CD4-positive, alpha-beta T cell (primary cell): ENCODE measurements around the gene TRAPPC2. TPM values are rescaled to one million over a fixed set of nuclear protein-coding genes. Genes with fewer than 3 reads are reported as not detected.
"Not testable (repeated sequence)": the region's sequence is repeated elsewhere in the genome, so short reads cannot be mapped to it uniquely, and the experiment has no call there.

ENCODE experiments used
- ATAC-seq: fragments of 200-7000 bp; cut with Tn5 transposase; one replicate; pipeline ENCODE4 v1.10.0; 2022; ENCODE audit warnings: mild to moderate bottlenecking; ENCODE audit not compliant: poor library complexity
- CTCF ChIA-PET: fragments of 350-600 bp; sonication (Branson Sonifier 250); formaldehyde crosslinking; loops from one replicate; lab custom pipeline; 2021; ENCODE audit warnings: antibody characterized with exemption, inconsistent platforms; lab: Charles Lee
- POLR2A ChIA-PET: fragments of 350-600 bp; sonication (Branson Sonifier 250); formaldehyde crosslinking; loops from one replicate; lab custom pipeline; 2021; ENCODE audit warnings: antibody characterized with exemption, inconsistent platforms; lab: Charles Lee
- DNase-seq, 14 experiments: peaks; one replicate each; pipeline ENCODE4 v3.0.0-alpha.2; 2013 to 2020; ENCODE audit warnings: mixed read lengths in 2 of 14
- H3K27ac ChIP-seq, 2 donors: one replicate each; pipeline versions ENCODE4 v1.5.1 to v1.7.0; 2013; ENCODE audit warnings: low read length in 2 of 2, low read depth in 1 of 2, mild to moderate bottlenecking in 1 of 2
- H3K27me3 ChIP-seq, 2 experiments: 1 replicate in 1 of 2; 2 replicates in 1 of 2; pipeline versions ENCODE4 v1.6.1 to v1.7.0; 2013; ENCODE audit warnings: low read length in 2 of 2, control low read depth in 1 of 2, mild to moderate bottlenecking in 1 of 2, moderate library complexity in 1 of 2; ENCODE audit not compliant: insufficient read depth in 2 of 2, control insufficient read depth in 1 of 2
- H3K36me3 ChIP-seq: one replicate; pipeline ENCODE4 v1.6.1; 2013; ENCODE audit warnings: low read length, control low read depth; ENCODE audit not compliant: insufficient read depth
- H3K4me1 ChIP-seq: one replicate; pipeline ENCODE4 v1.6.1; 2013; ENCODE audit warnings: low read length, control low read depth; ENCODE audit not compliant: insufficient read depth
- H3K4me3 ChIP-seq: one replicate; pipeline ENCODE4 v1.5.1; 2013; ENCODE audit warnings: mild to moderate bottlenecking, low read length, moderate library complexity
- H3K9me3 ChIP-seq, 2 experiments: 1 replicate in 1 of 2; 2 replicates in 1 of 2; pipeline versions ENCODE4 v1.6.1 to v1.7.0; 2013; ENCODE audit warnings: low read length in 2 of 2, mild to moderate bottlenecking in 2 of 2, control low read depth in 1 of 2, moderate library complexity in 1 of 2; ENCODE audit not compliant: control insufficient read depth in 1 of 2, insufficient read depth in 1 of 2
- H3K27ac Mint-ChIP-seq: one replicate; pipeline ENCODE4 v1.8.0; 2020; ENCODE audit warnings: mixed read lengths
- H3K27me3 Mint-ChIP-seq: one replicate; pipeline ENCODE4 v1.8.0; 2021; ENCODE audit warnings: mixed read lengths
- H3K36me3 Mint-ChIP-seq: one replicate; pipeline ENCODE4 v1.8.0; 2021; ENCODE audit warnings: low read depth, mixed read lengths
- H3K4me1 Mint-ChIP-seq: one replicate; pipeline ENCODE4 v1.8.0; 2021; ENCODE audit warnings: low read depth, mixed read lengths
- H3K4me3 Mint-ChIP-seq: one replicate; pipeline ENCODE4 v1.8.0; 2020; ENCODE audit warnings: mild to moderate bottlenecking, mixed read lengths
- H3K9me3 Mint-ChIP-seq: one replicate; pipeline ENCODE4 v1.8.0; 2020; ENCODE audit warnings: mixed read lengths
- CTCF ChIP-seq: fragments of 200-600 bp; IDR thresholded peaks from one replicate; pipeline ENCODE4 v1.8.0; 2022; ENCODE audit warnings: antibody characterized with exemption, mild to moderate bottlenecking
- intact Hi-C, 2 experiments: fragments of 100-400 bp; cut with DNase I in 1 of 2; cut with micrococcal nuclease in 1 of 2; formaldehyde crosslinking; loops; one replicate each; pipeline versions ENCODE4 v1.15.1 to v1.9.0; 2023 to 2025; cut with DNase I, micrococcal nuclease
- total RNA-seq, 174 experiments: library from RNA in 2 of 174; stranded (reverse) in 2 of 174; gene quantifications; one replicate each; pipeline ENCODE4 v1.2.3 and lab custom pipeline; 2021 to 2026

The TRAPPC2 gene
- total RNA-seq, 2 experiments from 2014 or later: 21.4 to 22.3 TPM

GRCh38 chrX:13681595-13681994 is 52.8 kb downstream of the TRAPPC2 start:
- DNase-seq: no peak
- Mint-ChIP-seq H3K9me3 (no peaks in the 10 kb centered on the region), H3K4me3 (no peak overlapping the region), H3K36me3 (peaks cover 4% of the 10 kb centered on the region), H3K27ac (no peak overlapping the region), H3K4me1 (no peaks in the 10 kb centered on the region), H3K27me3 (no peaks in the 10 kb centered on the region)
- ChIA-PET CTCF (no interaction called here), POLR2A (interaction anchor here (0.7 kb wide), 1 partner anchor 791 kb away, joined by 3 read pairs; no protein-coding TSS in a partner anchor)
- no peaks in the 10 kb centered on the region for H3K27me3 ChIP-seq
- no peak for TF ChIP-seq CTCF
- H3K4me3 ChIP-seq: no peak overlapping the region
- no peak overlapping the region for H3K27ac ChIP-seq
- H3K4me1 ChIP-seq: peaks cover 4% of the 10 kb centered on the region
- intact Hi-C loops: no loop called here
- H3K9me3 ChIP-seq: no peaks in the 10 kb centered on the region
- ATAC-seq: no peak
- H3K36me3 ChIP-seq: no peaks in the 10 kb centered on the region

- H3K27me3 ChIP-seq, H3K27me3 Mint-ChIP-seq, CTCF ChIA-PET, H3K36me3 Mint-ChIP-seq, H3K4me3 ChIP-seq, H3K4me1 ChIP-seq, H3K27ac Mint-ChIP-seq, H3K9me3 Mint-ChIP-seq, H3K27ac ChIP-seq, DNase-seq, ATAC-seq, intact Hi-C loops, POLR2A ChIA-PET, H3K4me3 Mint-ChIP-seq, H3K36me3 ChIP-seq, H3K9me3 ChIP-seq, H3K4me1 Mint-ChIP-seq: not testable (repeated sequence)
These were observed 54.7 kb downstream of the TRAPPC2 start for GRCh38 chrX:13679700-13680099.

- H3K27ac Mint-ChIP-seq: no peak overlapping the region
- Histone ChIP-seq H3K36me3 (no peaks in the 10 kb centered on the region), H3K27me3 (no peaks in the 10 kb centered on the region), H3K9me3 (no peaks in the 10 kb centered on the region), H3K4me3 (no peak overlapping the region), H3K4me1 (no peaks in the 10 kb centered on the region), H3K27ac (no peak overlapping the region)
- H3K4me1 Mint-ChIP-seq: no peaks in the 10 kb centered on the region
- CTCF ChIA-PET: no interaction called here
- no peaks in the 10 kb centered on the region for H3K27me3 Mint-ChIP-seq
- peaks cover 10% of the 10 kb centered on the region for H3K36me3 Mint-ChIP-seq
- no peak overlapping the region for H3K4me3 Mint-ChIP-seq
- POLR2A ChIA-PET: interaction anchor here (1.1 kb wide), 1 partner anchor 11 kb away, joined by 3 read pairs; no protein-coding TSS in a partner anchor
- no peak for TF ChIP-seq CTCF
- no peak for ATAC-seq
- no peaks in the 10 kb centered on the region for H3K9me3 Mint-ChIP-seq
- DNase-seq: no peak
- intact Hi-C loops: no loop called here
These were observed 57.5 kb downstream of the TRAPPC2 start for GRCh38 chrX:13676885-13677284.

GRCh38 chrX:13673016-13673415 is 61.4 kb downstream of the TRAPPC2 start:
- H3K36me3 ChIP-seq: no peaks in the 10 kb centered on the region
- POLR2A ChIA-PET: no interaction called here
- CTCF ChIA-PET: no interaction called here

More at GRCh38 chrX:13673016-13673415, 61.4 kb downstream of the TRAPPC2 start:
- Mint-ChIP-seq H3K27me3 (no peaks in the 10 kb centered on the region), H3K27ac (no peak overlapping the region), H3K9me3 (no peaks in the 10 kb centered on the region), H3K4me3 (no peak overlapping the region), H3K36me3 (peaks cover 21% of the 10 kb centered on the region), H3K4me1 (peaks cover 10% of the 10 kb centered on the region)
- H3K4me1 ChIP-seq: peaks cover 3% of the 10 kb centered on the region
- ATAC-seq: no peak
- H3K4me3 ChIP-seq: no peak overlapping the region
- TF ChIP-seq CTCF: no peak
- no peak for DNase-seq
- no peaks in the 10 kb centered on the region for H3K9me3 ChIP-seq
- no peak overlapping the region for H3K27ac ChIP-seq
- no peaks in the 10 kb centered on the region for H3K27me3 ChIP-seq
- intact Hi-C loops: no loop called here
